GM19351 (cell line): ENCODE data around the gene S100Z.
"Not testable (repeated sequence)": the region's sequence is repeated elsewhere in the genome, so short reads cannot be mapped to it uniquely, and the experiment has no call there.

Experiments
- ATAC-seq: cut with Tn5 transposase; IDR thresholded peaks from one replicate; pipeline ENCODE4 v1.9.1; 2021; ENCODE audit warnings: mild to moderate bottlenecking, moderate library complexity; ENCODE audit not compliant: unreplicated experiment

The S100Z gene

DNA sequence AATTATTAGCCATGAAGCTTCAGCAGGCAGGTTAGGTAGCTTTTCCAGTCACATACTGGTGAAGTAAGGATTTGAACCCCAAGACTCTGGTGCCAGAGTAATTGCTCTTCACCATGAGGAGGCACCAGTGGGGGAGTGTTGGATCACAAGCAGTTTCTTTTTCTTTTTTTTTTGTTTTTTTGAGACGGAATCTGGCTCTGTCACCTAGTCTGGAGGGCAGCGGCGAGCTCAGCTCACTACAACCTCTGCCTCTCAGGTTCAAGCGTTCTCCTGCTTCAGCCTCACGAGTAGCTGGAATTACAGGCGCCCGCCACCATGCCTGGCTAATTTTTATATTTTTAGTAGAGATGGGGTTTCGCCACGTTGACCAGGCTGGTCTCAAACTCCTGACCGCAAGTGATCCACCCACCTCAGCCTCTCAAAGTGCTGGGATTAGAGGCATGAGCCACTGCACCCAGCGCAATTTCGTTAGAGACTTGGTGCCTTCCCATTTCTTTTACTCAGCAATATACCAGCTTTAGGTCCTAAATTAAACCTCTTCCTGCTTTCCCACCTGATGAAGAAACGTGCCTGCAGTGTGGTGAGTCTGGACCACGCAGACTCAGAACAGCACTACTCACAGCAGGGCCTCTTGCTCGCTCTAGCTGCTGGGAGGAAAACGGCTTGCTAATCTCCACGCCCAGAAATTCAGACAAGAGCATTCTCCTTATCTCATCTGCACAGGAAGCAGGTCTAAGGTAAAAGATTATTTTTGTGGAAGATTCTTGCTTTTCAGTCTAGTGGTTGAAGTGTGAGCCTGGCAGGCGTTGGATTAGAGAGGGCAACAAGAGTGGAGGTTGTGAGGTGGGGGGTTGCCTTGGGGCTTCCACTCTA is at the start of gene S100Z:
TSS of gene S100Z (plus strand) at position 596 of the 873 bp plus-strand sequence. CDS start 25,346 bp downstream, outside the sequence.
- no peak for ATAC-seq

DNA sequence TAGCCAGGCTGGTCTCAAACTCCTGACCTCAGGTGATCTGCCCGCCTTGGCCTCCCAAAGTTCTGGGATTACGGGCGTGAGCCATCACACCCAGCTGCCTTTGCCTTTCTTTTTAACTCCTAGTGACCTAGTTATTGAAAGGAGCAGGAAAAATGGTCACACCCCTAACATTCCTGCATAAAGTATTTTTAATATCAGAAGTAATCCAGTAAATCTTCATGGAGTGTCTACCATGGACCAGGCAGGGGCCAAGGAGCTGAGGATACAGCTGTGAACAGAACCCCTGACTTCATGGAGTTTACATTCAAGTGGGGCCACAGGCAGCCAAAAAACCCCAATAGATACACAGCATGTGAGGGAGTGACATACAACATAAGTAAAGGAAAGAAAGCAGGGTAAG is 49.2 kb upstream of the S100Z start:
- ATAC-seq = no peak

DNA sequence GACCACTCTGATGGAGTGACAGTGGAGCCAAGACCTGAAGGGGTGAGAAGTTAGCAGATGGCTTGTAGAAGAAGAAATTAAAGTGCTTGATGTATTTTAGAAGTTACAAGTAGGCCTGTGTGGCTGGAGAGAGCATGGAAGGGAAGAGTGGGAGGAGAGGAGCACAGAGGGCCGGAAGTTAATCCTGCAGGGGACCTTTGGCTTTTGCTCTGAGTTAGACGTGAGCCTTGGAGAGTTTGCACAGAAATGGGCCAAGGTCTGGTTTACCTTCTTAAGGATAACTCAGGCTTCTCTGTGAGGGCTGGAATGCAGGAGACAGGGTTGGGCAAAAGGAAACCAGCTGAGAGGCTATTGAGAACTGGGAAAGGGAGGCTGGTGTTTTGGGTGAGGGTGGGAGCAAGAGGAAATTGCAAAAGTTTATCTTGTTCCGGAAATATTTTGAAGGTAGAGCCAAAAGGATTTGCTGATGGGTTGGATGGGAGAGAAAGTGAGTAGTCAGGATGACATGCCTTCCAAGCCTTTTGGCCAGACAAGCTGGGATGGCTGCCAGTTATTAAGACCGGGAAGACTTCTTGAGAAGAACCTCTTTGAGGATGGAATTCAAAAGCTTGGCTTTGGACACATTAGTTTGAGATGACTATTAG is 48.5 kb upstream of the S100Z start:
- ATAC-seq = no peak

- no peak for ATAC-seq
Measured at GRCh38 chr5:76801803-76802195, 48.0 kb upstream of the S100Z start.

DNA sequence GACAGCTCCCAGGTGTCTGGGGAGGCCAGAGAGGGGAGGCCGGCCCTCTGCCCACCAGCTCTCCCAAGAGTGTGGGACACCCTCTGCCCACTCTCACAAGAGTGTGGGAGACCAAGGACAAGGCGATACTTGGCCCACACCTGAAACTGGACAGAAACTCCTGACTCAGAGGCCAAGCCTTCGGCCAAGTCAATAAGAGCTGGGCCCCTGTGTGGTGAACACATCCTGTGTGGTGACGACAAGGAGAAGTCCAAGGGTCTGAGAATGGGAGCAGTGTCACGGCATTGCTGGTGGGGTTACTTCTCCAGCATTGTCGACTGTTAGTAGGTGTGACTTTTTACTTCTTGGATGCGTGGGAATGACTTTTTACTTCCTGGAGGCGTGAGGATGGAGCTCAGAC is 45.5 kb upstream of the S100Z start:
- no peak for ATAC-seq

- ATAC-seq = peak; percentile 47
Measured at GRCh38 chr5:76805821-76806505, 43.9 kb upstream of the S100Z start.

GRCh38 chr5:76807296-76807695 is 42.5 kb upstream of the S100Z start:
- no peak for ATAC-seq

GRCh38 chr5:76808141-76808691 is 41.6 kb upstream of the S100Z start:
- no peak for ATAC-seq

DNA sequence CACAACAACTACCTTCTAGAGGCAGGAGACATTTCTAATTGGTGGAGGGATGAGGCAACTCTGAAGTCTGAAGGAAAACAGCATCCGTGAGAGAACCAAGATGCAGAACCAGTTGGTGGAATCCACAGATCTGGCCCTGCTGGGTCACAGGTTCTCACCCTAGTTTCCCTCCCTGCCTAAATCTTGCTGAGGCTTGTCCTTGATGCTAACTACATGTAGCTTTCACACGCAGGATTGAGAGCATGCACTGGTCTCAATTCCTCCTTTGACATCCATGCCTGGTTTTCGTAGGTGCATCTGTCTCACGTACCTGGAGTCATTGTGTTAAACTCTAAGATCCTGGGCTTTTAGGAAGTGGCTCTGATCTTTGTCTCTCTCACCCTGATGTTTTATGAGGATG is 40.7 kb upstream of the S100Z start:
- no peak for ATAC-seq

DNA sequence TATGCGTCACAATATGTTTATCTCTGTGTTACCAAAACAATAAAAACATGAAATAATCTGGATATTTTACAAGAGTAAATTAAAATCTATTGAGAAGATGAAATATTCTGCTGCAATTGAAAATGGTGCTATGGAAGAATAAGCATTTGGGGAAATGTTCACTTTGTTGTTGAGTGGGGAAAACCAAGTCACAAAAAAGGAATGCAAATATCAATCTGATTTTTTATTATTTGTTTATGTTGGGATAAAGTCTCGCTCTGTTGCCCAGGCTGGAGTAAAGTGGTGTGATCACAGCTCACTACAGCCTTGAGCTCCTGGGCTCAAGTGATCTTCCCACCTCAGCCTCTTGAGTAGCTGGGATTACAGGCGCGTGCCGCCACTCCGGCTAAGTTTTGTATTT is 39.6 kb upstream of the S100Z start:
- ATAC-seq = no peak

- ATAC-seq = no peak
Measured at GRCh38 chr5:76811214-76811613, 38.6 kb upstream of the S100Z start.

DNA sequence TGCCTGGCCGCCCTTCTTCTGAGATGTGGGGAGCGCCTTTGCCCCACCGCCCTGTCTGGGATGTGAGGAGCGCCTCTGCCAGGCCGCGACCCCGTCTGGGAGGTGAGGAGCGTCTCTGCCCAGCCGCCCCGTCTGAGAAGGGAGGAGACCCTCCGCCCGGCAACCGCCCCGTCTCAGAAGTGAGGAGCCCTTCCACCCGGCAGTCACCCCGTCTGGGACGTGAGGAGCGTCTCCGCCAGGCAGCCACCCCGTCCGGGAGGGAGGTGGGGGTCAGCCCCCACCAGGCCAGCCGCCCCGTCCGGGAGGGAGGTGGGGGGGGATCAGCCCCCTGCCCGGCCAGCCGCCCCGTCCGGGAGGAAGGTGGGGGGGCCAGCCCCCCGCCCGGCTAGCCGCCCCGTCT is 37.6 kb upstream of the S100Z start:
- not testable (repeated sequence) for ATAC-seq

- ATAC-seq = no peak
Measured at GRCh38 chr5:76813982-76814562, 35.7 kb upstream of the S100Z start.

- ATAC-seq = no peak
Measured at GRCh38 chr5:76816110-76816831, 33.5 kb upstream of the S100Z start.

DNA sequence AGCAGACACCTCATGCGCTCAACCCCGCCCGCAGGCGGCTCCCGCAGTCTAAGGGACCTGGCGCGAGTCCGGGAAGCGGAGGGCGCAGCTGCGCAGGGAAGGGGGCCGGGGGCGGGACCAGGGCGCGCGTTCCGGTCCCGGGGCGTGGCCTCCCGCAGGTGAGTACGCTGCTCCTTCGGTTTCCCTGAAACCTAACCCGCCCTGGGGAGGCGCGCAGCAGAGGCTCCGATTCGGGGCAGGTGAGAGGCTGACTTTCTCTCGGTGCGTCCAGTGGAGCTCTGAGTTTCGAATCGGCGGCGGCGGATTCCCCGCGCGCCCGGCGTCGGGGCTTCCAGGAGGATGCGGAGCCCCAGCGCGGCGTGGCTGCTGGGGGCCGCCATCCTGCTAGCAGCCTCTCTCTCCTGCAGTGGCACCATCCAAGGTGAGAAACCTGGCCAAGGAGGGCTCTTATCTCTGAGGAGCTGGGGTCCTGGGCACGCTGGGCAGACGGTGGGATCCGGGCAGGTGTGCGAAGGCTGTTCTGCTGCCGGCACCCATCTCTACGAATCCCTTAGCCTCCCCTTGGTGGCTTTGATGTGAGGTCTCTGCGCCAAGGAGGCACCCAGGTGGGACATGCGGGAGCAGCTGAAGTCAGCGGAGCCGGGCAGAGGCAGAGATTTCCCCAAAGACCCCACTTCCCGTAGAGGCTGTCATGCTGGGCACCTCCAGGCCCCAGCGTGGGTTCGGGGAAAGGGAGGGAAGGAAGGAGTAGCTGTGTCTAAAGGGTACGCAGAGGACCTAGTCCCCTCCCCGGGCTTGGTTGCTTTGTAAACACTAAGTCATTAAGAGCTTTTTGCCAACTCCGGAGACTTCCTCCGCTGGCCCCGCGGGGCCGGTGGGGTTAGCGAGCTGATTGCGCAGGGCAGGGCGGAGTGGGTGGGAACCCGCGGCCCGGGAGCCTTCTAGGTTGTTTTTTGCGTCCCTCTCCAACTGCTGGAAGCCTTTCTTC is 30.7 kb upstream of the S100Z start, which contains the start of gene F2RL1:
TSS of gene F2RL1 (plus strand) at position 187 of the 988 bp plus-strand sequence. CDS start at position 340, 153 bp downstream.
- no peak for ATAC-seq

DNA sequence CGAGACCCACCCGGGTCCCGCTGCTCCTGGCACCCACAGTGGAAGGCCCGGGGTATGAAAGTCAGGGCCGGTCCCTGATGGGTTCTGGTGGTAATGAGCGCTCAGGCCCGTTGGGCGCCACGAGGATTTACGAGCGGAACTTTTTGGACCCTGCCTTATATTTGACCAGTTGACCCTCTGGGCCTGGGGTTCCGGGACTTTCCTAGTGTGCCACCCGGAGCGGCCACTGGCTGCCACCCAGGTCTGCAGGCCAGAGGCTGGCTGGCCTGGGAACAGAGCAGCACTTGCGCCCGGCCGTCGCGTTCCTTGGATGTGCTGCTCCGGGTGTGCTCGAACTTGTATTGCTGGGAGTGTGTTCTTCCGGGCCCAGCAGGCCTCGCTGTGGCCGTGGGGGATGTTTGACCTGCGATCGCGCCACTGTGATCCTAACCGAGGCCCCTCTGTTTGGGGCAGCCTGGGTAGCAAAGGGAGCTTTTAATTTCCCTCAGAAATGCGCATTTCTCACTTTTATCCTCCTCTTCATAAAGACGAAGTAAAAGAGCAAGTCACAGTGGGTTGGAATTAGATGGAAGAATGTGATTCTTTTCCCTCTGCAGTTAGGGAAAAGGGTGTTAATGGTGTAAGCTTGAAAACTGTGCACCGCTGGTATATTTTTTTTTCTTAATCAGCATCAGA is 29.8 kb upstream of the S100Z start:
- no peak for ATAC-seq

- no peak for ATAC-seq
Measured at GRCh38 chr5:76820526-76820890, 29.3 kb upstream of the S100Z start.

DNA sequence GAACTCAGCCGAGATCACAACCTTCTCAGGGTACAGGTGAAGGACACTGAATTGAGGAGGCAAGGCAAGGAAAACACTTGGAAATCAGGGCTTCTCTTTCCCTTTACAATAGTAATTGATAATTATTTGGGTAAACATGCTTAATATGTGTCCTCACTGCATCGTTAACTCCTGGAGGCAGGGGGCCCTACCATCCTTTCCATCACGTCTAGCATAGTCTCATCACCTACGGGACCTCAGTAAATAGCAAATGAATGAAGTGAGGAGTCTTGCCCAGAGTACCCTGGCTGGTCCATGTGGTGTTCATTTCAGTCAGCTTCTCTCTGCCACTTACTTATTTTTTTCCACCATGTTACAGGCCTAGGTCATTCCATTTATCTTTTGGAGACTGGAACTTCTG is 28.7 kb upstream of the S100Z start:
- ATAC-seq = no peak
